Stimulated activated naive CD8-positive, alpha-beta T cell treated with anti-CD3 and anti-CD28 coated beads, Interleukin-15, amount 100 ng/mL, for 72 hours (primary cell): Measurements from ENCODE around the gene KCNK16.

Source experiments
- ATAC-seq: fragments of 150-1000 bp; cut with Tn5 transposase; 2 replicates; pipeline ENCODE4 v1.10.0; 2021; ENCODE audit warnings: mild to moderate bottlenecking, moderate library complexity
- DNase-seq, 2 donors: peaks; one replicate each; pipeline ENCODE4 v3.0.0; 2021 to 2022
- H3K27ac Mint-ChIP-seq, 2 donors: one replicate each; pipeline ENCODE4 v1.8.0; 2022; ENCODE audit warnings: mild to moderate bottlenecking in 2 of 2, mixed read lengths in 2 of 2, moderate library complexity in 2 of 2
- H3K27me3 Mint-ChIP-seq: one replicate; pipeline ENCODE4 v1.8.0; 2022; ENCODE audit warnings: mixed read lengths
- H3K4me1 Mint-ChIP-seq: one replicate; pipeline ENCODE4 v1.8.0; 2022; ENCODE audit warnings: mild to moderate bottlenecking, mixed read lengths
- H3K4me3 Mint-ChIP-seq, 2 donors: one replicate each; pipeline ENCODE4 v1.8.0; 2022; ENCODE audit warnings: mild to moderate bottlenecking in 2 of 2, mixed read lengths in 2 of 2, moderate library complexity in 1 of 2
- H3K9me3 Mint-ChIP-seq, 2 donors: one replicate each; pipeline ENCODE4 v1.8.0; 2022; ENCODE audit warnings: mixed read lengths in 2 of 2

Gene KCNK16

DNA sequence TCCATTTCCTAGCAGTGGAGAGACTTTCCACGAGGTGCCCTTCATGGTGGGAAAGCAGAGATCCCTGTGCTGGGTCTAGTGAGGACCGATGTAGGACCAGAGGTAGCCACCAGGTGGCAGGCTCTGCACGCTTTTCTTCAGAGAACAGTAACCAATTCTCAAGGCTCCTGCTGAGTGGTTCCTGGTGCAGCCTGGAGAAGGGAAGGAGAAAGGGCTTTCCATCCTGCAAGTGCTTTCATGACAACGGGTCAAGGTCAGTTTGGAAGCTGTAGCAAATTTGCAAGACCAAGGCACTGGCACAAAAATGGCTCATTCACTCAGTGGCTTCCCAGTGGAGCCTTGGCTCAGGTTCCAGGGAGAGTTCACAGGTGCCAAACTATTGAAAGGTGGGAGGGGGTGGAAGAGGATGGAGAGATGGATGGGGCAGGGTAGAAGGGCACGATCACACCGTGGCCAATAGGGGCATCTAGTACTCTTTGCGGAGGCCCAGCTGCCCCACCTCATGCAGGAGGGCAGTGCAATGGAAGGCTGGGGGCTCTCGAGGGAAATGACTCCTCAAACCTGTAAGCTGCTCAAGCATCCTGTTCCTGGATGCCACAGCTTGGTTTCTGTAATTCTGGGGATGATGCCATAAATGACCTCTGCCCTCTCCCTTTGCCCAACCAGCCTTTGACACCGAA, 25.5 kb upstream of the KCNK16 start:
- no peaks in the 10 kb centered on the region for H3K4me1 Mint-ChIP-seq
- no peaks in the 10 kb centered on the region for H3K9me3 Mint-ChIP-seq
- ATAC-seq = peak; percentile 61
- H3K27ac Mint-ChIP-seq = no peak overlapping the region
- H3K4me3 Mint-ChIP-seq = no peak overlapping the region
- peak; percentile 42 to 51 for DNase-seq
- H3K27me3 Mint-ChIP-seq = peaks cover 5% of the 10 kb centered on the region

DNA sequence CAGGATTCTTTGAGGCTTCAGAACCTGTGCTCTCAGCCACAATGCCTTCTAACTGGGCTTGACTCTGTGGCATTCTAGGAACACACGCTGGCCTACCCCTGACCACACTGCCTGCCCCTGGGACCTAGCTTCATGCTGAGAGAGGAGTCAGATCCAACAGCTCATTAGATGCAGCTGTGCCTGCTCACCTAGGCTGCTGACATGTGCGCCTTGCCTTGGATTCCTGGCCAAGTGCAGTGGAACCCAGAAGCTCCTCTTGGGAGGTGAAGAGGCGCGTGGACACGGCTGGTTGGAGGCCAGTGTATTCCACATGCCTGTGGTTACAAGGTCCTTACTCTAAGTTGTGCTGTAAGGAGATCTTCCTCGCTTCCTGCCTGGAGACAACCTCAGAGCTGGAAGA, 24.7 kb upstream of the KCNK16 start:
- no peak for DNase-seq
- ATAC-seq = no peak
- H3K9me3 Mint-ChIP-seq = no peaks in the 10 kb centered on the region
- no peak overlapping the region for H3K27ac Mint-ChIP-seq
- peaks cover 5% of the 10 kb centered on the region for H3K27me3 Mint-ChIP-seq
- H3K4me3 Mint-ChIP-seq = no peak overlapping the region
- H3K4me1 Mint-ChIP-seq = no peaks in the 10 kb centered on the region

DNA sequence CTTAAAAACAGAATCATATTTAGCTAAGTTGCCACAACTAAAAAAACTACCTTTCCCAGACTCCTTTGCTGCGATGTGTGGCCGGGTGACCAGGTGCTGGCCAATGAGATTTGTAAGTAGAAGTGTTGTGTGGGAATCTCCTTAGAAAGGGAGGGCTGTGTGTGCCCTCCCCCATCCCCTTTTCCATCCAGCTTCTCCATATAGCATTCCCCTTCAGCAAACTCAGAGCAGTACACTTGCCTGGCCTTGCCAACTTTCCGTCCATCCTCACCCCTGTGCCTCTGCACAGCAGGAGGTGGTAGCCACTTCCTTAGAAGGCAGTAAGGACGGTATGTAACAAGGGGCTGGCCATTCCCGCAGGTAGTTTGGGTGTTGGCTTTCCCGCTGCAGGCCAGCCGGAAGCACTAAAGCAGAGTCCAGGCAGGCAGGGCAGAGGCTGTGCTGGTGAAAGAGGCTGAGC, 22.3 kb upstream of the KCNK16 start:
- Mint-ChIP-seq H3K27ac (no peak overlapping the region), H3K4me3 (no peak overlapping the region), H3K27me3 (peaks cover 5% of the 10 kb centered on the region), H3K4me1 (no peaks in the 10 kb centered on the region), H3K9me3 (no peaks in the 10 kb centered on the region)
- ATAC-seq = no peak
- DNase-seq = no peak

DNA sequence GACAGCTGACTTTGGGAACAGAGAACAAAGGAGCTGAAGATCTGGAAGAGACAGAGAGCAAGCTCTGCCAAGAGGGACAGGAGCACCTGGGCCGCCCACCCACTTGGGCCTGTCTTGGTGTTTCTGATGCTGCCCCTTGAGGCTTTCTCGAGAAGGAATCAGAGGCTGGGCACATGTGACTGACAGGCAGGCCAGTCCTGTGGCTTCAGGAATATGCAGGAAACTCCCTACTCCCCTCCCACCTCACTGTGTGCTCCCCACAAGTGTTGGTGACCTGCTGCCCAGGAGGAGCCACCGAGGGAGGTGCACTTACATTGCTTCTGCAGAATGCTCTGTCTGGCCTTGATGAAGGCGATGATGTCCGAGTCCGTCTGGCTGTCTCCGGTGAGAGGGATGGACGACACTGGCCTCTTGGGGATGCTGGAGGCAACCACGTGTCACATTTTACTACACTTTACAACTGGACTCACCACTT, 20.9 kb upstream of the KCNK16 start:
- DNase-seq = no peak
- peaks cover 5% of the 10 kb centered on the region for H3K27me3 Mint-ChIP-seq
- H3K4me3 Mint-ChIP-seq = no peak overlapping the region
- ATAC-seq = no peak
- H3K9me3 Mint-ChIP-seq = no peaks in the 10 kb centered on the region
- H3K4me1 Mint-ChIP-seq = no peaks in the 10 kb centered on the region
- H3K27ac Mint-ChIP-seq = no peak overlapping the region

DNA sequence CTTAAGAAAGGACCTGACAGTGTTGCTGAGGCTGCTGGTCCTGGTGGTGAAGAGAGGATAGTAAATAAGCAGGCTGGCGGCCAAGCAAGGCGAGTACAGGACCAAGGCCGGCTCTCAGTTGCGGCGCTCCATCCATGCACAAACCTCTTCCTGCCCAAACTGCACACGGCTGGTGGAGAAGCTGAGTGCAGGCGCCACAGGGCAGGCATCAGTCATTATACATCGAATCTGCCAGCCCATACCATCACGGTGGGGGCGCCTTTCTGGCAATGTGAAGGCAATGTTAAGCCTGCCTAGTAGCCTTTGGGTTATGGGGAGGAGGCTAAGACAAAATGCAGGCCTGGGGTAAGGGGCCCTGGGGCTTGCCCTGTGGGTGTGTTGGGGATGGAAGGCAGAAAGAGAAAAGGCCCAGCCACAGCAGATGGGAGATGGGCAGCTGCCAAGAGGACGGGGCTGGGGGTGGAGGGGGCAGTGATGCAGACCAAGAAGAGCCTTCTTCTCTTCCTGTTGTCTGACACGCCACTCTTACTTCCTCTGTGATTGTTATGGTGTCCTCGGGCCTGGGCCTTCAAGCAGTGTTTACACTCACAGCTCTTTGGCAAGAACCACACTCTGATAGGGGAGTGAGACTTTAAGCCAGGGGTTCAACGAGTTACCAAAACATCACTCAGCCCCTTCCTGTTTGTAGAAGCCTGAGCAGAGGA, 20.3 kb upstream of the KCNK16 start:
- Mint-ChIP-seq H3K4me3 (no peak overlapping the region), H3K27ac (no peak overlapping the region), H3K4me1 (no peaks in the 10 kb centered on the region), H3K27me3 (peaks cover 8% of the 10 kb centered on the region), H3K9me3 (no peaks in the 10 kb centered on the region)
- ATAC-seq (peak; percentile 25), DNase-seq (no peak)

DNA sequence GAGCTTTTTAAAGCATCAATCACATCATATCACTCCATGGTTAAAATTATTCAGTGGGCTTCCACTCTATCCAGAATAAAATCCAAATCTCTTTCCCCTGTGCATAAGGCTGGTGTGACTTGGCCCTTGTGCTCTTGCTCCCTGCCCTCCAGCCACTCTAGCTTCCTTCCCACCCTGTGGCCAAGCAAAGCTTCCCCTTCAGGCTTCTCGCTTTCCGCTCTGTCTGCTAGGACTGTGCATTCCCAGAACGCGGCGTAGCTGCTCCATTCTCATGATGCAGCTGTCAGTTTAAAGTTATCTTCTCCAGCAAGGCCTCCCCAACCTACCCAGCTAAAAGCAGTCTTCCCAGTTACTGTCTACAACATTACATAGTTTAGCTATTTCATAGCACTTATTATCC, 19.4 kb upstream of the KCNK16 start:
- no peak overlapping the region for H3K4me3 Mint-ChIP-seq
- ATAC-seq (no peak), DNase-seq (no peak)
- H3K27me3 Mint-ChIP-seq = peaks cover 15% of the 10 kb centered on the region
- H3K27ac Mint-ChIP-seq = no peak overlapping the region
- H3K9me3 Mint-ChIP-seq = no peaks in the 10 kb centered on the region
- H3K4me1 Mint-ChIP-seq = no peaks in the 10 kb centered on the region

DNA sequence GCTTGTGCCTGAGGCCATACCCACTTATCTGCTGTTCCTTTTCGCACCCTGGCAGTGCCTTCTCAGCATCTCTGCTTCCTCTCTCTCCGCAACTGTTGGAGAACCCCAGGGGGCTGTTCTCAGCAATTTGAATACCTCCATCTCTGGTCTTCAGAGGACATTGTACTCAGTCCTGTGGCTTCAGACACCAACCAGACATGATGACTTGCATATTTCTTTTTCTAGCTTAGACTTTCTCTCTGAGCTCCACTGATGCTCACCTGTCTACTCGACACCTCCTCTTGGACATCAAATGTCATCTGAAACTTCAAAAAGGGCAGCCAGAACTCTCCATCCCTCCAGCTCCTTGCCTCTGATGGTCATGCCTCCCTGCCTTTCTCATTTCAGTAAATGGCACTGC, 18.9 kb upstream of the KCNK16 start:
- ATAC-seq (no peak), DNase-seq (no peak)
- Mint-ChIP-seq H3K27me3 (peaks cover 20% of the 10 kb centered on the region), H3K4me1 (peaks cover 4% of the 10 kb centered on the region), H3K9me3 (no peaks in the 10 kb centered on the region), H3K4me3 (no peak overlapping the region), H3K27ac (no peak overlapping the region)

DNA sequence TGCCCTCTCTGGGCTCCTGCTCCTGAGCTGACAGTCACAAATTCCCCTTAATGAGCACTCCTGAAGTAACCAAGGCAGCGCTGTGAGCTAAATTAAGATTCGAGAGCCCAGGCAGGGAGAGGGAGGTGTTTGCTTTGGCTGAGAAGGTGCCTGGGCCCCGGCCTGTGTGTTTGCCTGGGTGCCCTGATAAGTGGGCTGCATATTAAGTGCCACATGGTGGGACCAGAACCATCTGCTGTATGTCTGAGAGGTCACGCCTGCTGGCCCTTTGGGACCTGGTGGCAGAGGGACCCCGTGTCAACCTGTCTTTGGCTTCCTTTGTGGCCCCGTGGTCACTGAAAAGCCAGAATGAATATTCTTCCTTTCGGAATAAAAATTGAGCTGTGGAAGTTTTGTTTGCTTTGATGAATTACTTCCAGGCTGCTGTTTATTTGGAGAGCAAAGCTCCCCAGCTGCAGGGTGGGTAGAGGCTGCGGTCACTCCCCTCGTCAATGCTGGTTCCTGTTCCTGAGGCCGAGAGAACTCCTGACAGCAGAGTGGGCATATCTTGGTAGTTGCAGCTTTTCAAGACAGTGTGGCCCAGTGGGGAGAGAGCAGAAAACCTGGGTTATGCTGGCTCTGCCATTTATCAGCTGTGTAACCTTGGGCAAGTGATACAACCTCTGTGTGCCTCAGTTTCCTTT, 17.5 kb upstream of the KCNK16 start:
- peaks cover 10% of the 10 kb centered on the region for H3K4me1 Mint-ChIP-seq
- no peaks in the 10 kb centered on the region for H3K9me3 Mint-ChIP-seq
- no peak overlapping the region for H3K27ac Mint-ChIP-seq
- no peak overlapping the region for H3K4me3 Mint-ChIP-seq
- peaks cover 26% of the 10 kb centered on the region for H3K27me3 Mint-ChIP-seq
- ATAC-seq (no peak), DNase-seq (no peak)

DNA sequence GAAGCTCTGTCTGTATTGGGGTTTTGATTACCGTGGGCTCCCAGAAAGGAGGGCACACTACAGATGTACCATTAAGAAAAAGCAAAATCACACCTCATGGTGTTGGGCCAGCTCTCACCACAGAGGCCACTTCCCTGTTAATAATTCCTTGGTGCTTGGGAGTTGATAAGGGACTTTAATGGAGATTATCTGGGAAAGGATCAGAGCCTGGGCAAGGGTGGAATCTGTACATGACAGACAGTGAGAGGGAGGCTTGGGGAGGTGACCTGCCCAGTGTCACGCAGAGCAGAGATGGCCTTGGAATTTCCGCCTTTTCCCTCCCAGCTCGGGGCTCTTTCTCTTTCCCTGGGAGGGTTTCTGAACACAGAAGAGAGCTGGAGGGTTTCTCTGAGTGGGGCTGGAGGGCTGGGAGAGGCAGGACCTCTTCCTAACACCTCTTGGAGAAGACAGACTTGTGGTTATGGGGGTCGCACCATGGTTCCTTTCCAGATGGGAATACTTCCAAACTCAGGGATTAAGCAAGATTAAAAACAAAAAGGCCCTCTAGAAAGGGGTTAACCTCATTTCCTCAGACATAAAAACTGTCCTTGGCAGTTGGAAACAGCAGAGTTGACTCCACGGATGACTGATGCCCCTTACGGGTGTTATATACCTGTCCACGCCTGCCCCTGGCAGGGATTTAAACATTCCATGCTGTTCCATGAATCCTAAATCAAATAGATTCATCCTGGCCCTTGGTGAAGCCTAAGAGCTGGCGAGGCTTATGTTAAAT, 16.8 kb upstream of the KCNK16 start:
- Mint-ChIP-seq H3K4me1 (peaks cover 10% of the 10 kb centered on the region), H3K4me3 (no peak overlapping the region), H3K27me3 (peaks cover 26% of the 10 kb centered on the region), H3K9me3 (no peaks in the 10 kb centered on the region), H3K27ac (peak overlapping the region in 1 of 2 donors; percentile 12)
- ATAC-seq = no peak
- DNase-seq = no peak

DNA sequence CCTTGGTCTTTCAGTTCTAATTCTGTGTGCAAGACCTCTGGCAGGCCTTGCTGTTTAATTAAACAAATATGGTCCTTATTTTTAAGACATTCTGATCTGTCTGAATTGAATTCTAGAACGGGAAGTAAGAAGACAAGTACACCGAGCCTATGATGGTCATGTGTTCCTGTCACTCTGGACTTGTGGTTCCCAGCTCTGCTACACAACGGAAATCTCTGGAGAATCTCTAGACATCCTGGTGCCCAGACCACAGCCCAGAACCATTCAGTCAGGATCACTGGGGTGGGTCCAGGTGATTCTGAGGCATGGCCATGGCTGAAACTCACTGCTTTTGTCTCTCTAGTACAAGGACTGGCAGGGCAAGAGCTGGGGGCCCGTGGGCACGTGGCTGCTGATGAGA, 15.9 kb upstream of the KCNK16 start:
- ATAC-seq = no peak
- H3K27ac Mint-ChIP-seq = no peak overlapping the region
- H3K9me3 Mint-ChIP-seq = no peaks in the 10 kb centered on the region
- no peak overlapping the region for H3K4me3 Mint-ChIP-seq
- no peak for DNase-seq
- peaks cover 10% of the 10 kb centered on the region for H3K4me1 Mint-ChIP-seq
- peaks cover 26% of the 10 kb centered on the region for H3K27me3 Mint-ChIP-seq

DNA sequence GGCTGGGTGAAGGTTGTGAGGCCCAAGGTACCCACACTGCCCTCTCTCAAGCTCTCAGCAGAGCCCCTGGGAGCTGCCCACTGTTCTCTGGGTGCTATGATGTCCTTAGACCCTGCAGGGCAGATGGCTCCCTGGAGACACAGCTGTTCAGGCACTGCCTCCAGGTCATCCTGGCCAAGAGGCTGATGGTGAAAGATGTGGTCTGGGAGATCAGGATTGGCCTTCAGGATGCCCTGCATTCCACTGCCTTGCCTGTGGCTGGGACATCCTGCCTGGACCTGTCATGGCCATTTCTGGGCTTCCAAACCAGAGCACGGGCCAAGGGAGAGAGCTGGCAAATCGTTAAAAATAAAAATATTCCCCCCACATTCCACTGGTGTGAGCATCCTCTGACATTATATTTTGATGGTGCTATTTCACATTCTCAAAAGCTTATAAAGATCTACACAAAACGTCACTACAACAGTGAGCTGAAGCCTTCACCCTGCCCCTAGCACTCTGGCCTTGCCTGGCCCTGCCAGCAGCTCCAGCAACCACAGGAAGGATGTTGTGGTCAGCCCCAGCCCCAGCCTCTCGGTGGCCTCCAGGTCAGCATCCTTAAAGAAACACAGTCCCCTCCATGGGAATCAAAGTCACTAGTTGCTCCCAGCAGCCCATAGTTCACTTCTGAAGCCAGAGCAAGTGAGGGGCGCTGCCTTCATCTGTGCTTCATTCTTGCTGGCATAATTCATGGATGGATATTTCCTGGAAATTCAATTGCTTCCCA, 13.5 kb upstream of the KCNK16 start:
- H3K27ac Mint-ChIP-seq = no peak overlapping the region
- H3K4me1 Mint-ChIP-seq = peaks cover 10% of the 10 kb centered on the region
- H3K9me3 Mint-ChIP-seq = no peaks in the 10 kb centered on the region
- DNase-seq (no peak), ATAC-seq (peak; percentile 76)
- H3K4me3 Mint-ChIP-seq = no peak overlapping the region
- H3K27me3 Mint-ChIP-seq = peaks cover 42% of the 10 kb centered on the region

DNA sequence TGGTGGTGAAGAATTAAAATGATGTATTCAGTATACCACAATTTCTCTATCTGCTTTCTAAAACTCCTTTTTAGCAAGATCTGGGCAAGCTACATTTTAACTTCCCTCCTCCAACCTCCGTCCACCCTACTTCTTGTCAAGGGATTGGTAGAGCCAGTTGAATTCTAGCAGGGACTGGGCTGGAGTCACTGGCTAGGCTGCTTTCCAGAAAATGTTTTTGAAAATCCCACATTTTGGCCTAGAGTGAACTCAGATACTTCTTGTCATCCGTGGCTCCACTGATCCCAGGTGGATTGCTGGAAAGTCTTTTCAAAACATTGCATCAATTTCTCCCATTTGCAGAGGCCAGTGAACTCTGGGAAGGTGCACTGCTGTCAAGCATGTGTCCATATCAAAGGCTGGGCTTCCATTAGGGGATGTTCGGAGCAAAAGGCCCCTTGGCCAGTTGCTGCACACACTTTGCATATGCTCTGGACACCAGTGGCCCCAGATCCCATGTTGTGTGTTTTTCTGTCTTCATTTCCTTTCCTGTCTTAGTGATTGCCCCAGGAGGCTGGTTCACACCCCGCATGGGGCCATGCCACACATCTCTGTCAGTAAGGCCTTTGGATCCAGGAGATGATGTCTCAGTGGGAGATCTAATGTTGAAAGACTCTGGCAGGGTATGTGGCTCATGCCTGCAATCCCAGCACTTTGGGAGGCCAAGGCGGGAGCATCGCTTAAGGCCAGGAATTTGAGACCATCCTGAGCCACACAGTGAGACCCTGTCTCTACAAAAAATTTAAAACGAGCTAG, 11.3 kb upstream of the KCNK16 start:
- ATAC-seq (no peak), DNase-seq (no peak)
- Mint-ChIP-seq H3K27ac (no peak overlapping the region), H3K4me1 (peaks cover 10% of the 10 kb centered on the region), H3K9me3 (no peaks in the 10 kb centered on the region), H3K27me3 (peaks cover 56% of the 10 kb centered on the region), H3K4me3 (no peak overlapping the region)

DNA sequence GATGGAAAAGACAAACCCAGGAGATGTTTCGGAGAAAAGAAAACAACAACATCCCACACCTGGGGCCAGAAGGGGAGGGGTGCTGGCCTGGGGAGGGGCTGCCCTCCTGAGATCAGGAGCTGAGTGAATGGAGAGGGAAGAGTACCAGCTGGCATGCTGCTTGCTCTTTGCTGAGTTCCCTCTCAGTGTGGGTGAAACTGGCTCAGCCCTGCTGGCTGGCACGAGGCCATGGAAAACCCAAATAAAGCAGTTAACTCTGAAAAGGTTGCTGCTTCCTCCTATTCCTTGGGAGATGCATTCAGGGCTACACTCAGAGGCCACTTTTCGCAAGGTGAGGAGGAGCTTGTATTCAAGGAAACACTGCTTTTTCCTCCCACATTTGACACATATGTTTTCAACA, 8.0 kb upstream of the KCNK16 start:
- H3K9me3 Mint-ChIP-seq = no peaks in the 10 kb centered on the region
- no peaks in the 10 kb centered on the region for H3K4me1 Mint-ChIP-seq
- no peak overlapping the region for H3K4me3 Mint-ChIP-seq
- DNase-seq = no peak
- H3K27ac Mint-ChIP-seq = no peak overlapping the region
- ATAC-seq = no peak
- peaks cover 44% of the 10 kb centered on the region for H3K27me3 Mint-ChIP-seq

DNA sequence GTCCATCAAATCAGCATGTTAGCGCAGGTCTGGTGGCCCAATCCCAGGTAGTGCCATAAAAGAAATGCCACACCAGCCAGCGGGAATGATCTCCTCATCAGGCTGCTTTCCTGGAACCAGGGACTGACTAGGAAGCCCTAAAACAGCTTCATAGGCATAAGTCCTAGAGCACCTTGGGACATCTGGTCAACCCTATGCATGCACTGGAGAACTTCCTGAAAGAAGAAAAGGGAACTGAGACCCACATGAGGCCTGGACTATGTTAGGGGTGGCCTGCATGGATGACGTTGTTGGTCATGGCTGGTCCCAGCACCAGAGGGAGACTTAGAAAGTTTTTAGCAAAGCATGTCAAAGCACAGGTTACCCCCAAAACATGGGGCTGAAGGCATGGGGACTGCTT, 7.6 kb upstream of the KCNK16 start:
- Mint-ChIP-seq H3K4me1 (no peaks in the 10 kb centered on the region), H3K27ac (no peak overlapping the region), H3K9me3 (no peaks in the 10 kb centered on the region), H3K4me3 (no peak overlapping the region), H3K27me3 (peaks cover 48% of the 10 kb centered on the region)
- ATAC-seq = no peak
- no peak for DNase-seq
